Natural killer cell (primary cell): ENCODE data around the gene ARID3C. TPM values are rescaled to one million over a fixed set of nuclear protein-coding genes. Genes with fewer than 3 reads are reported as not detected.

Experiments
- ATAC-seq, 3 donors: fragments of 150-1000 bp in 2 of 3; fragments of 200-7000 bp in 1 of 3; cut with Tn5 transposase; 1 replicate in 1 of 3; 2 replicates in 2 of 3; pipeline ENCODE4 v1.10.0; 2021; ENCODE audit warnings: mild to moderate bottlenecking in 2 of 3, moderate library complexity in 2 of 3
- DNase-seq, 2 donors: peaks; one replicate each; pipeline versions ENCODE4 v3.0.0 to v3.0.0-alpha.2; 2013 to 2021; ENCODE audit warnings: mixed read lengths in 1 of 2
- H3K27ac ChIP-seq: one replicate; pipeline ENCODE4 v1.5.1; 2013; ENCODE audit warnings: mild to moderate bottlenecking, low read length
- H3K27me3 ChIP-seq: one replicate; pipeline ENCODE4 v1.6.1; 2013; ENCODE audit warnings: low read length; ENCODE audit not compliant: control insufficient read depth, insufficient read depth
- H3K36me3 ChIP-seq: one replicate; pipeline ENCODE4 v1.6.1; 2013; ENCODE audit warnings: low read length; ENCODE audit not compliant: control insufficient read depth, insufficient read depth
- H3K4me1 ChIP-seq: one replicate; pipeline ENCODE4 v1.6.1; 2013; ENCODE audit warnings: low read length; ENCODE audit not compliant: control insufficient read depth, insufficient read depth
- H3K4me3 ChIP-seq: one replicate; pipeline ENCODE4 v1.5.1; 2013; ENCODE audit warnings: low read length
- H3K9me3 ChIP-seq: one replicate; pipeline ENCODE4 v1.6.1; 2013; ENCODE audit warnings: low read length; ENCODE audit not compliant: control insufficient read depth, insufficient read depth
- H3K27ac Mint-ChIP-seq, 2 donors: one replicate each; pipeline ENCODE4 v1.8.0; 2022; ENCODE audit warnings: mild to moderate bottlenecking in 2 of 2, mixed read lengths in 2 of 2, moderate library complexity in 1 of 2
- H3K27me3 Mint-ChIP-seq, 2 donors: one replicate each; pipeline ENCODE4 v1.8.0; 2022; ENCODE audit warnings: low read depth in 2 of 2, mixed read lengths in 2 of 2
- H3K36me3 Mint-ChIP-seq: one replicate; pipeline ENCODE4 v1.8.0; 2022; ENCODE audit warnings: mixed read lengths
- H3K4me1 Mint-ChIP-seq, 2 donors: one replicate each; pipeline ENCODE4 v1.8.0; 2022; ENCODE audit warnings: mixed read lengths in 2 of 2
- H3K4me3 Mint-ChIP-seq: one replicate; pipeline ENCODE4 v1.8.0; 2022; ENCODE audit warnings: mild to moderate bottlenecking, moderate library complexity, mixed read lengths
- H3K9me3 Mint-ChIP-seq, 2 donors: one replicate each; pipeline ENCODE4 v1.8.0; 2022; ENCODE audit warnings: mixed read lengths in 2 of 2
- CTCF ChIP-seq: fragments of 200-600 bp; IDR thresholded peaks from one replicate; pipeline ENCODE4 v1.8.0; 2022; ENCODE audit warnings: antibody characterized with exemption
- WGBS: methylation state at CpG from one replicate; pipeline ENCODE4 v1.1.7; 2013; ENCODE audit warnings: missing lambda C conversion rate; ENCODE audit not compliant: insufficient coverage; 5-methylcytosine and 5-hydroxymethylcytosine counted together
- intact Hi-C: fragments of 100-400 bp; cut with micrococcal nuclease; formaldehyde crosslinking; loops from one replicate; pipeline ENCODE4 v1.14.2; 2022
- total RNA-seq, 4 donors: library from RNA; stranded (reverse); fragments of 120-200 nt in 1 of 4; gene quantifications; one replicate each; pipeline versions ENCODE4 v1.2.3 to v1.2.4, GENCODE V29; 2013 to 2022

The ARID3C gene
- total RNA-seq, 3 donors from 2014 or later (not counting 1 experiment from before 2014, with no cell fraction given) = 0.24 to 0.77 TPM; not detected in 1

GRCh38 chr9:34653151-34654072 is 24.5 kb upstream of the ARID3C start:
- H3K9me3 ChIP-seq = no peaks in the 10 kb centered on the region
- Mint-ChIP-seq H3K36me3 (no peaks in the 10 kb centered on the region), H3K9me3 (no peaks in the 10 kb centered on the region), H3K27me3 (no peaks in the 10 kb centered on the region), H3K4me3 (no peak overlapping the region), H3K4me1 (peaks cover 23 to 25% of the 10 kb centered on the region in 2 donors), H3K27ac (peak overlapping the region in 1 of 2 donors; percentile 83)
- no peak overlapping the region for H3K4me3 ChIP-seq
- intact Hi-C loops = no loop called here
- DNase-seq (no peak), ATAC-seq (peak in 1 of 3 donors; percentile 33)
- TF ChIP-seq CTCF = no peak
- H3K27ac ChIP-seq = no peak overlapping the region
- no peaks in the 10 kb centered on the region for H3K27me3 ChIP-seq
- 68% methylated on average over 11 of the region's 11 CpGs for WGBS
- H3K36me3 ChIP-seq = peaks cover 21% of the 10 kb centered on the region
- H3K4me1 ChIP-seq = peaks cover 16% of the 10 kb centered on the region

DNA sequence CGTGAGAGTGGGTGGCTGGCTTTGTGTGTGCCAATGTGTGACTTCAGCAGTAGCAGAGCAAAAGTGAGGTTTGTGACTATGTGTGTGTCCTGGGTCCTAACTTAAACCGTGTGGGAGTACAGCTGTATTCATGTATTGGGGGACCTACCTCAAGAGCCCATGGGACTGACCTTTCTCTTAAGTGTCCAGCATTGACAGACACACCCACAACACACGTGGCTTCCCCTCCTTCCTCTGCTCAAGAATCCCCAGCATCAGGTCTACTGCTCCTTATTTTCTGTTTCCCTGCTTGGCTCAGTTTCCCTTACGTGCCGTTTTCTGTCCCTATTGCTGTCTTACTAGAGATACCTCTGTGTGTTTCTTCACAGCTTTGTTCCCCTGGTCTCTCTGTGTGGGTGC is 23.7 kb upstream of the ARID3C start:
- ATAC-seq = no peak
- Histone ChIP-seq H3K27me3 (no peaks in the 10 kb centered on the region), H3K27ac (no peak overlapping the region), H3K36me3 (peaks cover 25% of the 10 kb centered on the region), H3K4me3 (no peak overlapping the region), H3K9me3 (no peaks in the 10 kb centered on the region), H3K4me1 (peaks cover 24% of the 10 kb centered on the region)
- no peaks in the 10 kb centered on the region for H3K36me3 Mint-ChIP-seq
- no peaks in the 10 kb centered on the region for H3K27me3 Mint-ChIP-seq
- peaks cover 31 to 33% of the 10 kb centered on the region in 2 donors for H3K4me1 Mint-ChIP-seq
- no peak for DNase-seq
- WGBS = 64% methylated on average over 5 of the region's 5 CpGs
- intact Hi-C loops = no loop called here
- H3K4me3 Mint-ChIP-seq = no peak overlapping the region
- peak overlapping the region in 1 of 2 donors; percentile 83 for H3K27ac Mint-ChIP-seq
- TF ChIP-seq CTCF = no peak
- H3K9me3 Mint-ChIP-seq = no peaks in the 10 kb centered on the region

DNA sequence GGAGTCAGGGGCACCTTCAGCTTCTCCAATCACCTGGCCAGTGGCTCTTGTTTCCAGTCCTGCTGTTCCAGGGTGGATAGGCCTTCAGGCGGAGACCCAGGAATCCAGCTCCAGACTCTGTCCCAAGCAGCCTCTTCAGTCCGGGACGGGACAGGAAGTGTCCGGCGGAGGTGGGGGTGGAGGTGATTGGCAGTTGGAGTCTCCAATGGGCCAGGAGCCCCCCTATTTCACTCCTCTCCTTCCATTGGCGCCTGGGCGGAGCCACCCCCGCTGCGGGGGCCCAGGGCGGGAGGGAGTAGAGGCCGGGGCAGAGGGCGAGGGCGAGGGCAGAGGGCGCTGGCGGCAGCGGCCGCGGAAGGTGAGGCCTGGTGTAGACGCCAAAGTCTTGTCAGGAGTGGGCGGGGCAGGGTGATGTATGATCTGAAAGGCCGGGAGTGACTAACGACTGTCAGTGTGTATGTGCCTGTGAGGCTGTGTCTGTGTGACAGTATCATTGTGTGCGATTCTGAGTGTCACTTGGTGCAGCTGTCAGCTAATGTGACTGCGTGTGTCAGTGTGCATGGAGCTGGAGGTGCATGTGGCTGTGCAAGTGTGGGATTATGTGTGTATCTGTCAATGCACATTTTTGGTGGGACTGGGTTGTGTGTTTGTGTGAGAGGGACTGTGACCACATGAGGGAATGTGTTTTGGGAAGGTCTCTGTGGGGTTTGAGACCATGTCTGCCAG is 23.2 kb upstream of the ARID3C start, which contains the start of gene IL11RA:
IL11RA (plus strand) TSS at position 310 of the 726 bp plus-strand sequence. CDS start 3,033 bp downstream, outside the sequence.
- no peaks in the 10 kb centered on the region for H3K9me3 Mint-ChIP-seq
- WGBS = 53% methylated on average over 21 of the region's 24 CpGs
- peaks cover 25% of the 10 kb centered on the region for H3K36me3 ChIP-seq
- ATAC-seq = peak; percentile 35 to 76 (median 61)
- H3K27me3 Mint-ChIP-seq = no peaks in the 10 kb centered on the region
- peaks cover 37 to 39% of the 10 kb centered on the region in 2 donors for H3K4me1 Mint-ChIP-seq
- peak within 1 kb of the TSS in 1 of 2 donors; percentile 83 for H3K27ac Mint-ChIP-seq
- no peak within 1 kb of the TSS for H3K4me3 ChIP-seq
- intact Hi-C loops = no loop called here
- H3K9me3 ChIP-seq = no peaks in the 10 kb centered on the region
- no peaks in the 10 kb centered on the region for H3K27me3 ChIP-seq
- H3K4me3 Mint-ChIP-seq = no peak within 1 kb of the TSS
- DNase-seq = peak in 1 of 2 donors; percentile 50
- H3K36me3 Mint-ChIP-seq = no peaks in the 10 kb centered on the region
- no peak within 1 kb of the TSS for H3K27ac ChIP-seq
- peaks cover 30% of the 10 kb centered on the region for H3K4me1 ChIP-seq
- no peak for TF ChIP-seq CTCF
